HG03565 (cell line): Measurements from ENCODE around the gene VCAM1.
"Not testable (repeated sequence)": the region's sequence is repeated elsewhere in the genome, so short reads cannot be mapped to it uniquely, and the experiment has no call there.

Experiments
- ATAC-seq: cut with Tn5 transposase; IDR thresholded peaks from one replicate; pipeline ENCODE4 v1.9.1; 2021; ENCODE audit warnings: mild to moderate bottlenecking, moderate library complexity; ENCODE audit not compliant: unreplicated experiment

Gene VCAM1, protein sequence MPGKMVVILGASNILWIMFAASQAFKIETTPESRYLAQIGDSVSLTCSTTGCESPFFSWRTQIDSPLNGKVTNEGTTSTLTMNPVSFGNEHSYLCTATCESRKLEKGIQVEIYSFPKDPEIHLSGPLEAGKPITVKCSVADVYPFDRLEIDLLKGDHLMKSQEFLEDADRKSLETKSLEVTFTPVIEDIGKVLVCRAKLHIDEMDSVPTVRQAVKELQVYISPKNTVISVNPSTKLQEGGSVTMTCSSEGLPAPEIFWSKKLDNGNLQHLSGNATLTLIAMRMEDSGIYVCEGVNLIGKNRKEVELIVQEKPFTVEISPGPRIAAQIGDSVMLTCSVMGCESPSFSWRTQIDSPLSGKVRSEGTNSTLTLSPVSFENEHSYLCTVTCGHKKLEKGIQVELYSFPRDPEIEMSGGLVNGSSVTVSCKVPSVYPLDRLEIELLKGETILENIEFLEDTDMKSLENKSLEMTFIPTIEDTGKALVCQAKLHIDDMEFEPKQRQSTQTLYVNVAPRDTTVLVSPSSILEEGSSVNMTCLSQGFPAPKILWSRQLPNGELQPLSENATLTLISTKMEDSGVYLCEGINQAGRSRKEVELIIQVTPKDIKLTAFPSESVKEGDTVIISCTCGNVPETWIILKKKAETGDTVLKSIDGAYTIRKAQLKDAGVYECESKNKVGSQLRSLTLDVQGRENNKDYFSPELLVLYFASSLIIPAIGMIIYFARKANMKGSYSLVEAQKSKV

DNA sequence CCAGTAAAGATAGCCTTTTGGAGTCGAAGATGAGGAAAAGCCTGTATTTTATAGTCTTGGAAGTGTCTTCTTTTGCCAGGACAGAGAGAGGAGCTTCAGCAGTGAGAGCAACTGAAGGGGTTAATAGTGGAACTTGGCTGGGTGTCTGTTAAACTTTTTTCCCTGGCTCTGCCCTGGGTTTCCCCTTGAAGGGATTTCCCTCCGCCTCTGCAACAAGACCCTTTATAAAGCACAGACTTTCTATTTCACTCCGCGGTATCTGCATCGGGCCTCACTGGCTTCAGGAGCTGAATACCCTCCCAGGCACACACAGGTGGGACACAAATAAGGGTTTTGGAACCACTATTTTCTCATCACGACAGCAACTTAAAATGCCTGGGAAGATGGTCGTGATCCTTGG, at the start of gene VCAM1:
TSS of gene VCAM1 (plus strand) at position 253 of the 400 bp plus-strand sequence. CDS start at position 372, 119 bp downstream.
- ATAC-seq: peak; percentile 62

DNA sequence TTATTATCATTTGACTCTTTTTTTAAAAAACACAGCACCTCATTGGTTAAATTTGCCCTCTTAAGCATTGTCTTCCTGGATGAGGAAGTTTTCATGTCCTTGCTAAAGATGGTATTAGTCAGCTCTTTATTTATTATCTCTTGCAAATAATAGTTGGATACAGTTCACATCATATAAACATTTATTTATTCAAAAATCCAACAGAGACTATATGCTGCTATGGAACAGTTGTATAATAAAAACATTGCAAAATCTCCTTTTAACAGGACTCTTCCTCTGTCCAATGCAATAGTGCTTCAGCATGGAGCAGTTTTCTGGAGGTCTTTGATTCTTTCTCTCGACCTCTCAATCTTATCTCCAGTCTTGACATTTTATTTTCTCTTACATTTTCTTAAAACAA, 49.5 kb upstream of the VCAM1 start:
- ATAC-seq: no peak

DNA sequence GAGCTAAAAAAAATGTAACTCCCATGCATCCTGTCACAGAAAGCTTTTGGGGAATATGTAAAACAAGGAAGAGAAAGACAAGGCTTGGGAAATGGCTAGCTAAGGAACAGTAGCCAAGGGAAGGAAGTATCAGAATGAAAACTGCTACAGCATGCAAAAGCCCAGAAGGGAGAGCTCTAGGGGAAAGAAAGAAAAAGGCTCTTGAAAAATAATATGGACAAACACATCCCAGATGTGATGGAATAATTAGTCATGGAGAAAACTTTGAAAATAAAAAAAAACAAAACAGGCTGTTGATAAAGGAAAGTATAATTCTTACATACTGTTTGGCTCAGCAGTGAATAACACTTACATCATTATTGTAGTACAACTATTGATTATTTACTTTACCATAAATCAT, 47.9 kb upstream of the VCAM1 start:
- no peak for ATAC-seq

DNA sequence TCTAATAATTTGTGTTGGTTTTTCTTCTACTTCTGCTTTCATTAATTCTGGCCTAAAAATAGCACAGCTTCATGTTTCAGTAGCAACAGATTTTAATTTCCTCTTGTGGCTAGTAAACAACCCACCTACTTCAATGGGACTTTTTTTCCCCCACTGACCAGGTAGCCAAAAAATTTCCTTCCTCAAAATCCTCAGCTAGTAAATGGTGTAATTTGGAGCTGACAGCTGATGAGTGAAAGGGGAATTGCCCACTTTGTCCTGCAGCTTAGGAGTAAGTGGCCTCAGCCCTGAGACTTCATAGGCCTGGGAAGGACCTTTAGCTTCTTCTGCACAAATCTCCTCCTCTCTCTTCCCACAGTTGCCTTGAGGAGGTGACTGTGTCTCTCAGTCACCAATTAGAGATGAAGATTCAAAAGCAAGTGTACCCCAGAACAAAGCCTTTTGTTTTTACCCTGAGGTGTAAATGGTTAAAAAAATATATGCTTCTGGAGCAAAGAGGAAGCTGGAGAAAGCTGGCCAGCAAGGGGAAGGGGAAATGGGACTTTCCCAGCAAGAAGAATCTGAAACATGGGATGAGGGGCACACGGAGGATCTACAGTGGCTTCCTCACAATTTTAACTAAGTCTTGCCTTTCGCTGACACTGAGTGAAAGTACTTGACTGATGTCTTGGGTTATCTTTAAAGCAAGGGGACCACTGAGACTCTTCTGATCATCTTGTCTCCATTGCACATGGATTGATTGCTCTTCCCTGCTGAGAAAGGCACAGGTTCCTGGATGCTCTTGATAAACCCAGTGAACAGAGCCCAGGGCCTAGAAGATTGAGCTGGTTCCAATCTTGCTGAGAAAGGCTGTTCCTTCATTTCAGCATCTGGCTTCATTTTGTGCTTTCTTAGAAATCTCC, 35.8 kb upstream of the VCAM1 start:
- peak; percentile 75 for ATAC-seq

DNA sequence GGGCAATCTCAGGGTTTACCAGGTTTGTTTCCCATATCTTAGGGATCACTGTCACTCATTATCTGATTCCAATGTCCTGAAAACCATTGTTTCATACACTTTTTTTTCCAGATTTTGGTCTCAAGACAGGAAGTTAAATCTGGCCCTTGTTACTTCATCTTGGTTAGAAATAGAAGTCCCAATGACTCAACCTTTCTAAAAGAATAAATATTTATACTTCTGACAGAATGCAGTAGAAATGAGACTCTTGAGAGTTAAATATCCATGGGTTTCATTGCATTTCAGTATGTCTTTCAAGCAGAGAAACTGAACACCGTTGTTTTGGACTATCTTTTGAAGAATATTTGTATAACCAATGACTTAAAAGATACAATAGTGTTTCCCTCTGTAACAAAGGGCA, 19.8 kb upstream of the VCAM1 start:
- no peak for ATAC-seq

DNA sequence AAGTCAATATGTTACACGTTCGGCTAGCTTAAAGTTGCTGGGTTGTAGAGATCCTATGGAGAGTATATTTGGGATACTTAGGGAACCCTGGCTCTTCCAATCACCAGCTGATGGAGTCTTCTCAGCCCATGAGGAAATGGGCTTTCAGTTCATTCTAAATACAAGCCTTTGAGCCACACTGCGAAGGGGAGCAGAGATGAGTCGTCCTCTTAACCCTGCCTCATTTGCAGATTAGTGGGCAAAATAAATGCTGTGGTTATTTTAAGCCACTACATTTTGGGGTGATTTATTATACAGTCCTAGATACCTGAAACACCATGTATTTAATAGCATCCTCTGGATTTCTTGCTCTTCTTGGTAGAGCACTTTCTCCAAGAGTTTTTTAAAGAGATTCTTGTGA, 19.0 kb upstream of the VCAM1 start:
- ATAC-seq: no peak

DNA sequence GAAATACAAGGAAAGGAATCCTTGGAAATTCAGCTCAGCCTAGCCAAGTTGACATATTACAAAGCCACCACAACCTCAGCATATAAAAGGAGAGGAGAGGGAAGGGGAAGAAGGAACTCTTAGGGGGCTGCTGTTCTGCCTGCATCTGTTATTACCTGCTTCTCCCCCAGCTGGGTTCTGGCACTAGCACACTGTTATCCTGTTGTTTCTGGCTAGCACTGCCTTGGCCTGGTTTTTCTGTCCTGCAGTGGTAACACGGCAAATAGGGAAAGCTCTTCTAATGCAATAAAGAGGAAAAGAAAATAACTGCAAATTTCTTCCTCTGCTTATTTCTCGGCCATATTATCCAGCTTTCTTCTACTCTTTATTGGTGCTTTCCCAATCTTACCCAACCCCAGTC, 16.5 kb upstream of the VCAM1 start:
- ATAC-seq: no peak

DNA sequence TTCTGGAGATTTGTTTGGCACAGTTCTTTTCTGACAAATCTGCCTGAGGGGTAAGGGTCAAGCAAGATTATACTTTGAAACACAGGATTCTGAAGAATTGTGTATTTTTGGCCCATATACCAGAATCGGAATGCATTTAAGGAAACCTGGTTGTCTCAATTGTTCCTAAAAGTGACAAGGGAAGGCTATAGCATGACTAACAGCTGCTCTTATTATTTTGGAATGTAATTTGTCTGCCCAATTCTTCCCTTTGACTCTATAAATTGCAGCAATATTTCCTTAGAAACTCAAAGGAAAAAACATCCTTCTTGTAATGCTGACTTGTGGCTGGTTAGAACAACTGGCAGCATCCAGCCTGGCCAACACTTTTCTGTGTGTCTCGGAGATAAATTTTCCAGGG, 15.8 kb upstream of the VCAM1 start:
- no peak for ATAC-seq

DNA sequence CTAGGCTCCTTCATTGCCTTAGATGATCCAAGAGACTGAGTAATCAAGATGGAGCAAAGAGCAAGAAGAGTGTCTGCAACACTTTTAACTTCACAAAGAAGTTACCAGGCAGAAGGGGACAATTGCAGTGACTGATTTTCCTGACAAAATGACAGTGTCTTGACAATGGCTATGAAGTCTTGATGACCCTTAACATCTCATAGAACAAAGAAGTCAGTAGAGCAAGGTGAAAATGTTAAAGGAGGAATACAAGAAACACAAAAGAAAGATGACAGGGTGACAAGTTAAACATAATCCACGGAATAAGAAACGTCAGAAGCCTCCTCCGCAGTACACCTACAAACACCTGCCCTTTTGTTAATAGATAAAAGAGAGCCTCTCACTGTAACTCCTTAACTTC, 15.1 kb upstream of the VCAM1 start:
- ATAC-seq: no peak

DNA sequence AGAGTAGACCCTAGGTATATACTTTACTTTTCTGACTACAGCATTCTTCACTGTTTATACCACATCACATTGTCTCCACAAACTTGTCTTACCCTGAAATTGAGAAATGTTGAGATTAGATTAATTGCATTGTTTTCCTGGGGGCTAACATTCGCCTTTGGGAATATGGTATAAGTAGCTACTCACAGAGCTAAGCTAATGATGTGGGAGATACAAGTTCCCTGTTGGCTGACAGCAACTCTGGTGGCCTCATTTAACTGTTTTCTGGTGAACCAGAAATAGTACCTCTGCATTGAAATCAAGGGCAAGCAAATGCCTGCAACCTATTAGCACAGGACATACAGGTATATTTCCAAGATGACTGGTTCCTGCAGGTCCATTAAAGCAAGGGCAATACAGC, 13.2 kb upstream of the VCAM1 start:
- ATAC-seq: no peak

DNA sequence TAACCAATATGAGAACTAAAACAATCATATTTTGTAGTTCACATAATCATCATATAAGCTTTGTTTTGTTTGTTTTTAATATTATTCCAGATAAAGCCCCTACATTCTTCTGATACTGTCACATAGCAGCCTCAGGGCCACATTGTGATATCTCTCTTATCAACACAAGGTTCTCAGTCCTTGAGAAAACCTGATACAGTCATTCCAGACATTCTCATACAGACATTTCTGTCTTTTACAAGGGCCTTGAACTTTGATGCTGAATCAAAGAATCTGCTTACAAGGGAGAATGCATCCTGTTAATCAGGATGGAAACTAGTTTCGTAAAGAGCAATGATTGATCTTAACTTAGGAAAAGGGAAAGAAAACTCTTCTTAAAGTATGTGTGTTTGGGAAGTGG, 12.7 kb upstream of the VCAM1 start:
- no peak for ATAC-seq

DNA sequence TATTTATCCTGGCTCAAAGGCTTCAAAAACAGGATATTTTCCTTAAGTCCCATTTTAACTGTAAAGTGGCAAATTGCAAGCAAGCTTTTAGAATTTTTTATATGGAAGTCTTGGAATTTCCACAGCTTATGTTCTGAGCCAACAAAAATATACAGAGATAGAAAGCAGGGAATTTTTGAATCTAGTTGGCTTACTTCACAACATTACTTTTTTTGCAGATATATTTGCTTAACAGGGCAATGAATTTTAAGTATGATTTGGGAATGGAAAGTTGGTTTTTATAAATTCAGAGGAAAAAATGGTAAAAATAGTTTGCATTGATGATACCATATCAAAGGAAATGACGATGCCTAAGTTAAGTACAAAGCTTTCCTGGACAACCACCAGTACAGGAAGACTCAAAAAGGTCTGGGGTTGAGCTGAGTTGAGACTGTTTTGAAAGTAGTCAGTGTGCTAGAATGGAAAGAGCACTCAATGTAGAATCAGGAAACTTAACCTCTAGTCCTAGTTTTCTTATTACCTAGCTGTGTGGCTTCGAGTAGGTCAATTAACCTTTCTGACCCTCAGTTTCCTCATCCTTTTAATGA, 11.0 kb upstream of the VCAM1 start:
- no peak for ATAC-seq

DNA sequence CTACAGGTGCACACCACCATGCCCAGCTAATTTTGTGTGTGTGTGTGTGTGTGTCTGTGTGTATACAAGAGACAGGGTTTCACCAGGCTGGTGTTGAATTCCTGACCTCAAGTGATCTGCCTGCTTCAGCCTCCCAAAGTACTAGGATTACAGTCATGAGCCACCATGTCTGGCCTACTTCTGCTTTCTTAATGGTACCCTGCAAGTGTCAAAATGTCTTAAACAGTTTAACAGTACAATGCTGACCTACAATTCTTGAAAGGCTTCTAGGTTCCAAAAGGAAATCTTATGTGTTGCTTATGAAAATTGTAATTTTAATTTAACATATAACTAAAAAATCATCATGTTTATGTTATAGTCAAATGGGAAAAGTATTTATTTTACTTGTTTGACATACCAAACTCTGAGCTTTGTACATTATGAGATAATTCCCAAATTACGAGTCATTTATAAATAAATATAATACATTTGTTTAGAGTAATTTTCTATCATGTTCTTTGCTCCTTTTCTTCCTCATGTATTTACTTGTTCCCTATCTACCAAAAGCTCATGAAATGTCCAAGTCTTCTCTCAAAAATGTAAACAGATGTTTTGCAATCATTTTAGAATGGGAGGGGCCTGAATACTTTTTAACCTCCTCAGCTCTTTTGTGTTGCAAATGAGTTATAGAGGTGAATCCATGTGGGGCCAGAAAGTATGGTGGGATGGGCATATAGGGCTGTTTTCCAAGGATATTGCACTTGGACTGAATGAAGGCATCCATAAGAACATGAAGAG, 8.4 kb upstream of the VCAM1 start:
- ATAC-seq: no peak

DNA sequence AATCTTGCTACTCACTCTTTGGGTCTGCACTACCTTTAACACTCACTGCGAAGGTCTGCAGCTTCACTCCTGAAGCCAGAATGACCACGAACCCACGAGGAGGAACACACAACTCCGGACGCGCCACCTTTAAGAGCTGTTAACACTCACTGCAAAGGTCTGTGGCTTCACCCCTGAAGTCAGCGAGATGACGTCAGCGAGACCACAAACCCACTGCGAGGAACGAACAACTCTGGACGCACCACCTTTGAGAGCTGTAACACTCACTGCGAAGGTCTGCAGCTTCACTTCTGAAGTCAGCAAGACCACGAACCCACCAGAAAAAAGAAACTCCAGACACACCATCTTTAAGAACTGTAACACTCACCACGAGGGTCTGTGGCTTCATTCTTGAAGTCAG, 6.5 kb upstream of the VCAM1 start:
- not testable (repeated sequence) for ATAC-seq

DNA sequence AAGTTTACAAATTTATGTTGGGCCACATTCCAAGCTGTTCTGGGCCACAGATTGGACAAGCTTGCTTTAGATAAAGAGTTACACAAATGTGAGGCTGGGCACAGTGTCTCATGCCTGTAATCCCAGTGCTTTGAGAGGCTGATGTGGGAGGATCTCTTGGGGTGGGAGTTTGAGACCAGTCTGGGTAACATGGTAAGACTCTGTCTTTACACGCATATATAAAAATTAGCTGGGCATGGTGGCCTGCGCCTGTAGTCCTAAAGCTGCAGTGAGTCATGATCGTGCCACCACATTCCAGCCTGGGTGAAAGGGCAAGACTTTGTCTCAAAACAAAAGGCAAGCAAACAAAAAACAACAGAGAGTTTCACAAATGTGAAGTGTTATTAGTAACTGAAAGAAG, 5.9 kb upstream of the VCAM1 start:
- ATAC-seq: no peak

DNA sequence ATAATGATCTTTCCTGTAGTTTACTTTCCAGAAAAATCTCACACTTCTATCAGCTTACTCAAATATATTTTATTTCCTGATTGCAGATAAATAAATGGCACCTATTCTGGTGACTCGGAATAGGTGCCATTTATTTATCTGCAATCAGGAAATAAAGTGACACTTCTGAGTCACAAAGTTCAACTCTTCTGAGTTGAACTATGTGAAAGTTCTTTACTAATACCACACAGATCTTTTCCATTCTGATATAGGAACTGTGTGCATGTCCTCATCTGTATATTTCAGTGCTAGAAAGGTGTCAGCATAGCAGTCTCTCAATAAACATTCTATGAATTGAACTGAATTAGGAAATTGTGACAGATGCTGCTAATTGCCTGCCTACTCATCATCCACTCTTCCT, 4.9 kb upstream of the VCAM1 start:
- ATAC-seq: no peak

DNA sequence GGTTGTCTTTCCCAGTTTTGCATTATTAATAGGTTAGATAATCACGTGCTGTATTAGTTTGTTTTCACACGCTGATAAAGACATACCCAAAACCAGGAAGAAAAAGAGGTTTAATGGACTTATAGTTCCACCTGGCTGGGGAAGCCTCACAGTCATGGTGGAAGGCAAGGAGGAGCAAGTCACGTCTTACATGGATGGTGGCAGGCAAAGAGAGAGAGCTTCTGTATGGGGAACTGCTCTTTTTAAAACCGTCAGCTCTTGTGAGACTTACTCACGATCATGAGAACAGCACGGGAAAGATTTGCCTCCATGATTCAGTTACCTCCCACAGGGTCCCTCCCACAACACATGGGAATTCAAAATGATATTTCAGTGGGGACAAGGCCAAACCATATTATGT, 2.3 kb upstream of the VCAM1 start:
- no peak for ATAC-seq

DNA sequence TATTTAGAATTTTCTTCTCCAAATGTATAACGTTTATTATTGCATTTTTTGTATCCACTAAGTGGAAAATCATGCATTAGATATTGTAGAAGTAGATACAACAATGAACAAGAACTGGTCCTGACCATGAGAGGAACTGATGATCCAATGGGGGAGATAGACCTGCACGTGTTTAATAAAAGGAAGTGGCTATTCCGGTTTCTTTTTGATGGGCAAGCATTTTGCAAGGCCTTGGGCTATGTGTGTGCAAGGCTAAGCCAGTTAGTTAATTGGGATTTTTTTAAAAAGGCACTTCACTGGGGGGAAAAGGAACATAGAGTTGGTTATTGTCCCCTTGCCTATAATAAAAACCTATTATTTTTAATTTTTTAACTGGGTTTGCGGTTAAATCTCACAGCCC, 961 bp upstream of the VCAM1 start:
- no peak for ATAC-seq

DNA sequence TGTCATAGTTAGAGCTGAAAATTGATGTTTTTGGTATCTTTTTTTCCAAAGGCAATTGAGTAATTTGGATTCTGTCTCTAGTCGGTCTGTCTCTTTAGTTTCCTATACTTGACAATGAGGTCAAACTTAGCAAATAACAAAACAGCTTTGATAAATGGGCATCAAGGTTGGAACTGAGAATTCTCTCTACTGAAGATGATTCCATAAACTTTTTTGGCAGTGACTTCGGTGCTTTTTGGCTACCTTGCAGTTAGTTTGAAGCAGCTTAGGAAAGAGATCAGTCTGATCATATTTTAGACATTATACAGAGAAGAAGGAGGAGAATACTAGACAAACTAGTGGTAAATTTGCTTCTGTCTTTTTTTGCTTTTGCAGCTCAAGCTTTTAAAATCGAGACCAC, 559 bp downstream of the VCAM1 start:
- ATAC-seq: no peak

DNA sequence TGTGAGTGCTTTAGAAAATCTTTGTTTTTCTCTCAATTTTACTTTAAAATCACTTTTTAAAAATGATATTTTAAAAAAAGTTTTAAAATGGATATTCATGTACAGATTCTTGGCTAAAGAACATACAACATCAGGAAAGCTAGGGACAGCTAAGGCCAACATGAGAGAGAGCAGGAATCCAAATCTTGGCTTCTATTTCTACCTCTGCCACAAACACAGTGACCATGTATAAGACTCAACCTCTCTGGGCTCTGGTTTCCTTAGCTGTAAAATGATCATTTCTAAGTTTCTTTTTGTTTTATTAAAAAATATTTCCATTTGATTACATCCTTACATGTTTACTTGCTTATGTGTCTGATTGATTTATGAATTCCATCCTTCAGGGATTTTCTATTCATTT, 1.2 kb downstream of the VCAM1 start:
- no peak for ATAC-seq
